Neural cell (in vitro differentiated cells): ENCODE data around the gene CDK17.

Experiments
- CTCF ChIP-seq: fragments of 450-650 bp; IDR thresholded peaks from 2 replicates; pipeline ENCODE4 v1.5.1; 2014; ENCODE audit warnings: antibody characterized with exemption, mild to moderate bottlenecking, moderate library complexity; ENCODE audit not compliant: poor library complexity, severe bottlenecking
- EP300 ChIP-seq: fragments of 450-650 bp; conservative IDR thresholded peaks from 2 replicates; pipeline ENCODE4 v1.6.1; 2014; ENCODE audit warnings: antibody characterized with exemption, mild to moderate bottlenecking, moderate library complexity; ENCODE audit not compliant: poor library complexity, severe bottlenecking
- TAF1 ChIP-seq: IDR thresholded peaks from 2 replicates; pipeline ENCODE4 v1.6.1; 2012; ENCODE audit warnings: low read depth

GRCh38 chr12:96401076-96401871, 1.0 kb upstream of the CDK17 start:
- TF ChIP-seq CTCF (no peak), EP300 (no peak), TAF1 (no peak)
